ENCODE measurements around the gene SPPL2C.

The SPPL2C gene

GRCh38 chr17:45888392-45888791, 43.7 kb downstream of the SPPL2C start:
- no peak for DNase-seq

- DNase-seq, result no peak
These were observed 44.9 kb downstream of the SPPL2C start for GRCh38 chr17:45889579-45889978.

- DNase-seq, result no peak
These were observed 49.0 kb downstream of the SPPL2C start for GRCh38 chr17:45893725-45894021.

DNA sequence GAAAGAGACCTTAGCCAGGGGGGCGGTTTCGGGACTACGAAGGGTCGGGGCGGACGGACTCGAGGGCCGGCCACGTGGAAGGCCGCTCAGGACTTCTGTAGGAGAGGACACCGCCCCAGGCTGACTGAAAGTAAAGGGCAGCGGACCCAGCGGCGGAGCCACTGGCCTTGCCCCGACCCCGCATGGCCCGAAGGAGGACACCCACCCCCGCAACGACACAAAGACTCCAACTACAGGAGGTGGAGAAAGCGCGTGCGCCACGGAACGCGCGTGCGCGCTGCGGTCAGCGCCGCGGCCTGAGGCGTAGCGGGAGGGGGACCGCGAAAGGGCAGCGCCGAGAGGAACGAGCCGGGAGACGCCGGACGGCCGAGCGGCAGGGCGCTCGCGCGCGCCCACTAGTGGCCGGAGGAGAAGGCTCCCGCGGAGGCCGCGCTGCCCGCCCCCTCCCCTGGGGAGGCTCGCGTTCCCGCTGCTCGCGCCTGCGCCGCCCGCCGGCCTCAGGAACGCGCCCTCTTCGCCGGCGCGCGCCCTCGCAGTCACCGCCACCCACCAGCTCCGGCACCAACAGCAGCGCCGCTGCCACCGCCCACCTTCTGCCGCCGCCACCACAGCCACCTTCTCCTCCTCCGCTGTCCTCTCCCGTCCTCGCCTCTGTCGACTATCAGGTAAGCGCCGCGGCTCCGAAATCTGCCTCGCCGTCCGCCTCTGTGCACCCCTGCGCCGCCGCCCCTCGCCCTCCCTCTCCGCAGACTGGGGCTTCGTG, 49.5 kb downstream of the SPPL2C start, which contains the start of gene MAPT:
Gene MAPT, plus strand, starts transcription at position 533 of the 763 bp plus-strand sequence. CDS start 67,784 bp downstream, outside the sequence.
- peak; percentile 82 for DNase-seq

DNA sequence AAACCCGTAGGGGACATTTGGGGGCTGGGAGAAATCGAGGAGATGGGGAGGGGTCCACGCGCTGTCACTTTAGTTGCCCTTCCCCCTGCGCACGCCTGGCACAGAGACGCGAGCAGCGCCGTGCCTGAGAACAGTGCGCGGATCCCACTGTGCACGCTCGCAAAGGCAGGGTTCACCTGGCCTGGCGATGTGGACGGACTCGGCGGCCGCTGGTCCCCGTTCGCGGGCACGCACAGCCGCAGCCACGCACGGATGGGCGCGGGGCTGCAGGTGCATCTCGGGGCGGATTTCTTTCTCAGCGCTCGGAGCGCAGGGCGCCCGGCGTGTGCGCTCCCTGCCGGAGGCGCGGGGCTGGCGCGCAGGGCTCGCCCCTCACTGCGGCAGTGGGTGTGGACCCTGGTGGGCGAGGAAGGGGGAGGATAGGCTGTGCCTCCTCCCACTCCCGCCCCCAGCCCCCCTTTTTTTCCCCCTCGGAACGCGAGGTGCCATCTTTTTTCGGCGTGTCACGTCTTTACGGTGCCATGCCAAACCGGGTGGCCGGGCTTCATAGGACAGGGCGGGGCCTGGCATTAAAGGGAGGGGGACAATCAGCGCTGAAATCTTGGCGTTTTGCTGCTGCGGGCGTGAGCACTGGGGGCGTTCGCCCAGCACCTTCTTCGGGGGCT, 50.8 kb downstream of the SPPL2C start:
- no peak for DNase-seq

DNA sequence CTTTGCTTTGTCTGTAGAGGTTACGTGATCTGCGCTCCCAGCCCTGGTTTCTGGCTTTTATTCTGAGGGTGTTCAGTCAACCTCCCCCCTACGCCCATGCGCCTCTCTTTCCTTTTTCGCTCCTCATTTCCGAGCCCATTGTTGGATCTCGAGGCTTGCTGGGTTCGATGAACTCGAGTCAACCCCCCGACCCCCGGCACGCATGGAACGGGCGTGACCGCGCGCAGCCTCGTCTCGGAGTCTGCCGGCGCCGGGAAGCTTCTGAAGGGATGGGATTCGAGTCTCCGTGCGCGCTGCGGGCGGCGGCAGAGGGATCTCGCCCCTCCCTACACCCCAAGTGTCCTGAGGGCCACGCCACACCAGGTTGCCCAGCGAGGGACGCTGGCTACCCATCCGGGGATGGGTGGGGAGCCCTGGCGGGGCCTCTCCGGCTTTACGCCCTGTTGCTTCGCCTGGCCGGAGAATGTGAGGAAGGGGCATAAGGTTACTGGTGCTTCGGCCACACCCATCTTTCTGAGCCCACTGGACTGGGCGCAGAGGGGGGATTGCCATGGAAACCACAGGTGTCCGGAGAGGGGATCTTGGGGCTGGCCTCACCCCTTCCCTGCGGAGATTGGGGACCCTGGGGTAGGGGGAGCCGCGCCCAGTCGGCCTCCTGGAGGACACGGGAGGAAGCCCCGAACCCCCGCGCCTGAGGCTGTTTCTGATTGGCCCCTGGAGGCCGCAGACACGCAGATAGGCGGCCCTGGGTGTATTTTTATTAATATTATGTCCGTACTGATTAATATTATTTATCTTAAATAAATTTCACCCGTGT, 51.5 kb downstream of the SPPL2C start:
- no peak for DNase-seq

All from GOT3 (cell line).